Measurements from ENCODE around the gene CEP170B.

Gene CEP170B

DNA sequence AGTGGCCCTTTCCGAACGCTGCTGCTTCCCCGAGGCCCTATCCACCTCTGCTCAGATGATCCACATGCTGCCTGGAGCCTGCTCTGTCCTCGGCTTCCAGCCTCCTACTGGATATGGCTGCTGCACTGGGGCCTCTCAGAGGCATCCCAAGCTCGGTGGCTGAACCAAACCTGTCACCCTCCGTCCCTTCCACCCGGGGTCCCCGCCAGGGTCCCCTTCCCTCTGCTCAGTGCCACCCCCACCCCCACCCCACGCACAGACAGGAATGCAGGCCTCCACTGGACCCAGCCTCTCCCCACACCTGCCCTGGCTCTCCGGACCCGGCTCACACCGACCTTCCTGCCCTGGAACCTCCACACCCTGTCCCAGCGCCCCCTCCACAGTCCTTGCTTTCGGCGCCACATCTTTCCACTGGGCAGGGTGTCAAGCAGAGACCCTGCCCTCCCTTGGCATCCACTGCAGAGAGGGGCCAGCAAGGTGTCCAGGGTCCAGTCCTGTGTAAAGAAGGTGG lies 6.1 kb downstream of the CEP170B start:
- Histone ChIP-seq H3K9ac (ENCODE audit: low read length) (no peak overlapping the region), H3K36me3 (ENCODE audit: insufficient read depth, low read length) (no peaks in the 10 kb centered on the region), H3K4me2 (ENCODE audit: low read length) (no peak overlapping the region), H3K9me2 (ENCODE audit: low read depth, low read length) (no peaks in the 10 kb centered on the region), H4K20me1 (ENCODE audit: insufficient read depth, low read length) (no peaks in the 10 kb centered on the region), H3K27ac (ENCODE audit: low read depth, low read length, poor library complexity, severe bottlenecking) (no peak overlapping the region), H3F3A (ENCODE audit: insufficient read depth, low read length) (no peaks in the 10 kb centered on the region), H3K9me3 (ENCODE audit: low read length) (no peaks in the 10 kb centered on the region), H3K27me3 (ENCODE audit: insufficient read depth, low read length) (peaks cover 27% of the 10 kb centered on the region), H3K79me2 (ENCODE audit: insufficient read depth, low read length) (no peaks in the 10 kb centered on the region), H3K4me3 (ENCODE audit: low read depth, low read length, poor library complexity, severe bottlenecking) (no peak overlapping the region), H2AFZ (ENCODE audit: low read length) (no peak overlapping the region), H3K4me1 (ENCODE audit: insufficient read depth, low read length, severe bottlenecking) (no peaks in the 10 kb centered on the region)
- TF ChIP-seq, protein P1, sequence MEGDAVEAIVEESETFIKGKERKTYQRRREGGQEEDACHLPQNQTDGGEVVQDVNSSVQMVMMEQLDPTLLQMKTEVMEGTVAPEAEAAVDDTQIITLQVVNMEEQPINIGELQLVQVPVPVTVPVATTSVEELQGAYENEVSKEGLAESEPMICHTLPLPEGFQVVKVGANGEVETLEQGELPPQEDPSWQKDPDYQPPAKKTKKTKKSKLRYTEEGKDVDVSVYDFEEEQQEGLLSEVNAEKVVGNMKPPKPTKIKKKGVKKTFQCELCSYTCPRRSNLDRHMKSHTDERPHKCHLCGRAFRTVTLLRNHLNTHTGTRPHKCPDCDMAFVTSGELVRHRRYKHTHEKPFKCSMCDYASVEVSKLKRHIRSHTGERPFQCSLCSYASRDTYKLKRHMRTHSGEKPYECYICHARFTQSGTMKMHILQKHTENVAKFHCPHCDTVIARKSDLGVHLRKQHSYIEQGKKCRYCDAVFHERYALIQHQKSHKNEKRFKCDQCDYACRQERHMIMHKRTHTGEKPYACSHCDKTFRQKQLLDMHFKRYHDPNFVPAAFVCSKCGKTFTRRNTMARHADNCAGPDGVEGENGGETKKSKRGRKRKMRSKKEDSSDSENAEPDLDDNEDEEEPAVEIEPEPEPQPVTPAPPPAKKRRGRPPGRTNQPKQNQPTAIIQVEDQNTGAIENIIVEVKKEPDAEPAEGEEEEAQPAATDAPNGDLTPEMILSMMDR (IDR thresholded peaks at IDR 0.05; ENCODE audit: low read length): no peak
- no peak for TF ChIP-seq EZH2 (IDR thresholded peaks at IDR 0.05; ENCODE audit: borderline replicate concordance, low read length)

GRCh38 chr14:104871656-104872468 lies 6.8 kb downstream of the CEP170B start:
- H3F3A ChIP-seq (ENCODE audit: insufficient read depth, low read length): no peaks in the 10 kb centered on the region
- H2AFZ ChIP-seq (ENCODE audit: low read length): no peak overlapping the region
- H3K36me3 ChIP-seq (ENCODE audit: insufficient read depth, low read length): no peaks in the 10 kb centered on the region
- no peak overlapping the region for H3K4me2 ChIP-seq (ENCODE audit: low read length)
- H3K9me3 ChIP-seq (ENCODE audit: low read length): no peaks in the 10 kb centered on the region
- no peak overlapping the region for H3K27ac ChIP-seq (ENCODE audit: low read depth, low read length, poor library complexity, severe bottlenecking)
- H3K4me3 ChIP-seq (ENCODE audit: low read depth, low read length, poor library complexity, severe bottlenecking): no peak overlapping the region
- no peaks in the 10 kb centered on the region for H3K9me2 ChIP-seq (ENCODE audit: low read depth, low read length)
- no peaks in the 10 kb centered on the region for H4K20me1 ChIP-seq (ENCODE audit: insufficient read depth, low read length)
- no peak overlapping the region for H3K9ac ChIP-seq (ENCODE audit: low read length)
- H3K27me3 ChIP-seq (ENCODE audit: insufficient read depth, low read length): peaks cover 21% of the 10 kb centered on the region
- H3K79me2 ChIP-seq (ENCODE audit: insufficient read depth, low read length): no peaks in the 10 kb centered on the region
- TF ChIP-seq, protein P1 (IDR thresholded peaks at IDR 0.05; ENCODE audit: low read length): no peak
- no peak for TF ChIP-seq EZH2 (IDR thresholded peaks at IDR 0.05; ENCODE audit: borderline replicate concordance, low read length)
- no peaks in the 10 kb centered on the region for H3K4me1 ChIP-seq (ENCODE audit: insufficient read depth, low read length, severe bottlenecking)

- TF ChIP-seq, protein P1 (IDR thresholded peaks at IDR 0.05; ENCODE audit: low read length): no peak
- no peak for TF ChIP-seq EZH2 (IDR thresholded peaks at IDR 0.05; ENCODE audit: borderline replicate concordance, low read length)
- Histone ChIP-seq H3K9me3 (ENCODE audit: low read length) (no peaks in the 10 kb centered on the region), H3K4me1 (ENCODE audit: insufficient read depth, low read length, severe bottlenecking) (no peaks in the 10 kb centered on the region), H3K9me2 (ENCODE audit: low read depth, low read length) (no peaks in the 10 kb centered on the region), H3K4me2 (ENCODE audit: low read length) (no peak overlapping the region), H2AFZ (ENCODE audit: low read length) (no peak overlapping the region), H3K79me2 (ENCODE audit: insufficient read depth, low read length) (no peaks in the 10 kb centered on the region), H3K27me3 (ENCODE audit: insufficient read depth, low read length) (peaks cover 17% of the 10 kb centered on the region), H3K27ac (ENCODE audit: low read depth, low read length, poor library complexity, severe bottlenecking) (no peak overlapping the region), H3K4me3 (ENCODE audit: low read depth, low read length, poor library complexity, severe bottlenecking) (no peak overlapping the region), H3K36me3 (ENCODE audit: insufficient read depth, low read length) (no peaks in the 10 kb centered on the region), H3K9ac (ENCODE audit: low read length) (no peak overlapping the region), H3F3A (ENCODE audit: insufficient read depth, low read length) (no peaks in the 10 kb centered on the region), H4K20me1 (ENCODE audit: insufficient read depth, low read length) (no peaks in the 10 kb centered on the region)
These were observed 7.6 kb downstream of the CEP170B start for GRCh38 chr14:104872469-104873341.
